Retinal pigment epithelial cell (primary cell): ENCODE measurements around the gene HIGD2A.

Experiments
- DNase-seq: peaks from one replicate; pipeline ENCODE4 v3.0.0-alpha.2; 2010; ENCODE audit warnings: low read depth
- H3K4me3 ChIP-seq: 2 replicates; pipeline ENCODE4 v1.5.1; 2011; ENCODE audit warnings: mild to moderate bottlenecking, low read length, control low read depth, moderate library complexity
- CTCF ChIP-seq: conservative IDR thresholded peaks from 2 replicates; pipeline ENCODE4 v1.5.1; 2011; ENCODE audit warnings: low read depth, low read length, control low read depth, inconsistent platforms

HIGD2A gene

GRCh38 chr5:176361437-176362232, 26.9 kb upstream of the HIGD2A start, which contains the start of gene KIAA1191:
Gene KIAA1191 (minus strand): TSS chr5:176361764. CDS start chr5:176359508, 2,256 bp downstream.
- peak; percentile 60 for DNase-seq
- TF ChIP-seq CTCF = peak; percentile 15
- peak within 1 kb of the TSS; percentile 94 for H3K4me3 ChIP-seq

GRCh38 chr5:176362233-176362490, 26.4 kb upstream of the HIGD2A start:
- peak overlapping the region; percentile 94 for H3K4me3 ChIP-seq
- DNase-seq = no peak
- TF ChIP-seq CTCF = no peak

GRCh38 chr5:176364765-176365350, 23.7 kb upstream of the HIGD2A start:
- no peak for DNase-seq
- TF ChIP-seq CTCF = no peak
- peak overlapping the region; percentile 56 for H3K4me3 ChIP-seq

- TF ChIP-seq CTCF = no peak
Measured at GRCh38 chr5:176365351-176366231, 23.0 kb upstream of the HIGD2A start, which contains the start of gene ARL10. Gene ARL10 (plus strand): TSS chr5:176365487. CDS start chr5:176365564, 77 bp downstream.

GRCh38 chr5:176366232-176366894, 22.2 kb upstream of the HIGD2A start:
- H3K4me3 ChIP-seq = peak overlapping the region; percentile 56
- no peak for TF ChIP-seq CTCF
- no peak for DNase-seq

More at GRCh38 chr5:176365351-176366231, 23.0 kb upstream of the HIGD2A start, which contains the start of gene ARL10:
- peak within 1 kb of the TSS; percentile 56 for H3K4me3 ChIP-seq
- DNase-seq = no peak

GRCh38 chr5:176368726-176369125, 19.8 kb upstream of the HIGD2A start:
- no peak overlapping the region for H3K4me3 ChIP-seq
- no peak for TF ChIP-seq CTCF
- DNase-seq = no peak
